Nephron progenitor cell (in vitro differentiated cells): ENCODE results near the gene UEVLD.
A peak's percentile ranks its signal among the peaks of the same experiment; 100 is the strongest.

Experiments
- DNase-seq: peaks from one replicate; pipeline ENCODE4 v3.0.0; 2021
- H3K27ac Mint-ChIP-seq: 2 replicates; pipeline ENCODE4 v1.8.0; 2021; ENCODE audit warnings: mild to moderate bottlenecking, moderate library complexity, mixed read lengths
- H3K27me3 Mint-ChIP-seq: 2 replicates; pipeline ENCODE4 v1.8.0; 2021; ENCODE audit warnings: mild to moderate bottlenecking, low read depth, mixed read lengths; ENCODE audit not compliant: poor library complexity
- H3K36me3 Mint-ChIP-seq: 2 replicates; pipeline ENCODE4 v1.8.0; 2021; ENCODE audit warnings: low read depth, mixed read lengths
- H3K4me1 Mint-ChIP-seq: 2 replicates; pipeline ENCODE4 v1.8.0; 2021; ENCODE audit warnings: mixed read lengths
- H3K4me3 Mint-ChIP-seq: 2 replicates; pipeline ENCODE4 v1.8.0; 2021; ENCODE audit warnings: mild to moderate bottlenecking, moderate library complexity, mixed read lengths
- H3K9me3 Mint-ChIP-seq: 2 replicates; pipeline ENCODE4 v1.8.0; 2021; ENCODE audit warnings: mild to moderate bottlenecking, moderate library complexity, mixed read lengths
- CTCF ChIP-seq: fragments of 200-600 bp; sonication (generic); IDR thresholded peaks from 2 replicates; pipeline ENCODE4 v1.5.0; 2021; ENCODE audit warnings: antibody characterized with exemption

Gene UEVLD

GRCh38 chr11:18526521-18527296 is 61.8 kb downstream of the UEVLD start, which contains the start of gene TSG101:
TSG101 (minus strand) TSS chr11:18526942; CDS start chr11:18526816, 126 bp downstream.
- Mint-ChIP-seq H3K27ac (peak within 1 kb of the TSS; percentile 100), H3K27me3 (no peaks in the 10 kb centered on the region), H3K9me3 (no peaks in the 10 kb centered on the region), H3K4me1 (peaks cover 23% of the 10 kb centered on the region), H3K4me3 (peak within 1 kb of the TSS; percentile 99), H3K36me3 (peaks cover 20% of the 10 kb centered on the region)
- peak; percentile 96 for DNase-seq
- TF ChIP-seq CTCF, result no peak

- Mint-ChIP-seq H3K27me3 (no peaks in the 10 kb centered on the region), H3K36me3 (peaks cover 20% of the 10 kb centered on the region), H3K4me3 (peak overlapping the region; percentile 99), H3K27ac (peak overlapping the region; percentile 100), H3K9me3 (no peaks in the 10 kb centered on the region), H3K4me1 (peaks cover 23% of the 10 kb centered on the region)
- TF ChIP-seq CTCF, result no peak
- DNase-seq, result no peak
Observed at GRCh38 chr11:18526130-18526520, 62.4 kb downstream of the UEVLD start.

GRCh38 chr11:18524248-18524647 is 64.3 kb downstream of the UEVLD start:
- no peak overlapping the region for H3K27ac Mint-ChIP-seq
- no peak for DNase-seq
- H3K4me3 Mint-ChIP-seq, result peak overlapping the region; percentile 36
- H3K4me1 Mint-ChIP-seq, result peaks cover 23% of the 10 kb centered on the region
- no peaks in the 10 kb centered on the region for H3K27me3 Mint-ChIP-seq
- TF ChIP-seq CTCF, result no peak
- H3K36me3 Mint-ChIP-seq, result peaks cover 20% of the 10 kb centered on the region
- no peaks in the 10 kb centered on the region for H3K9me3 Mint-ChIP-seq

GRCh38 chr11:18523084-18523483 is 65.5 kb downstream of the UEVLD start:
- Mint-ChIP-seq H3K27ac (no peak overlapping the region), H3K9me3 (no peaks in the 10 kb centered on the region), H3K4me3 (no peak overlapping the region), H3K36me3 (peaks cover 20% of the 10 kb centered on the region), H3K4me1 (peaks cover 23% of the 10 kb centered on the region), H3K27me3 (no peaks in the 10 kb centered on the region)
- TF ChIP-seq CTCF, result no peak
- no peak for DNase-seq

- Mint-ChIP-seq H3K4me1 (peaks cover 16% of the 10 kb centered on the region), H3K4me3 (no peak overlapping the region), H3K27ac (no peak overlapping the region), H3K9me3 (no peaks in the 10 kb centered on the region), H3K36me3 (peaks cover 20% of the 10 kb centered on the region), H3K27me3 (no peaks in the 10 kb centered on the region)
- DNase-seq, result no peak
- no peak for TF ChIP-seq CTCF
Observed at GRCh38 chr11:18522388-18522787, 66.1 kb downstream of the UEVLD start.

GRCh38 chr11:18521122-18521521 is 67.4 kb downstream of the UEVLD start:
- Mint-ChIP-seq H3K27me3 (no peaks in the 10 kb centered on the region), H3K36me3 (peaks cover 20% of the 10 kb centered on the region), H3K4me1 (peaks cover 8% of the 10 kb centered on the region), H3K9me3 (no peaks in the 10 kb centered on the region), H3K4me3 (no peak overlapping the region), H3K27ac (no peak overlapping the region)
- no peak for DNase-seq
- no peak for TF ChIP-seq CTCF
